Eye (tissue), 1 donor: Measurements from ENCODE around the gene C1QTNF1.

Experiments used
- DNase-seq: peaks from one replicate; pipeline ENCODE4 v3.0.0-alpha.2; 2015

C1QTNF1 gene

DNA sequence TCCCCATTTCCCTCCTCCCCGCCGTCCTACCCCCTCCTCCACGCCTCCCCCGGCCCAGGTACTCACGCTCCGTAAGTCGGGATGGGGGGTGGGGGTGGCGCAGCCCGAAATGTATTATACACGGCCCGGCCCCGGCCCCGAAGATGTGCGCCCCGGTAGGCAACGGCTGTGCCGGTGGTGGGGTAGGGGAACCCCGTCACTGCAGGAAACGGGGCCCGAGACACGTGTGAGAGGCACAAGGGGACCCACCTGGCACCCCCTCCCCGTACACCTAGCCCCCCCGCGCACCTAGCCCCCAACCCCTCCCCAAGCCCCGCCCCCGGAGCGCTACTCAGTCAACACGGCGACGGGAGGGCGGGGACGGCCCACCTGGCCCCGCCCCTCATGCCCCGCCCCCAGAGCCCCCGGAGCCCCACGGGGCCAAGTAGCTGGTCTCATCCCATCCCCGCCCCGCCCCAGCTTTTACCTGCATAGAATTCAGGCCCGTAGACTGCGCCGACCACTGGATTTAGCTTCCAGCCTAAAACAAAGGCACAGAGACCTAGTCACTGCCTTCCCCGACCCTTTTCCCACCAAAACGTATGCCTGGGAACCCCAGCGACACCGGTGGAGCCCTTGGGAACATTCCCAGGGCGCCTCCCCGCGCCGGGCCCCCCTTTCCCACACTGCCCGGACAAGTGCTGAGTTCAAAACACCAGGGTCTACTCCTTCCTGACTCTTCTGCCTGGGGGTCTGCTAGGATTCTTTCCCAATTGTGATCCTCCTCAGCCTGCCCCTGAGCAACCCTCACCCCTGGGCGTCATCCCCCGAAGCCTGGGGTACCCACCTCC lies 73.5 kb downstream of the C1QTNF1 start:
- no peak for DNase-seq

DNA sequence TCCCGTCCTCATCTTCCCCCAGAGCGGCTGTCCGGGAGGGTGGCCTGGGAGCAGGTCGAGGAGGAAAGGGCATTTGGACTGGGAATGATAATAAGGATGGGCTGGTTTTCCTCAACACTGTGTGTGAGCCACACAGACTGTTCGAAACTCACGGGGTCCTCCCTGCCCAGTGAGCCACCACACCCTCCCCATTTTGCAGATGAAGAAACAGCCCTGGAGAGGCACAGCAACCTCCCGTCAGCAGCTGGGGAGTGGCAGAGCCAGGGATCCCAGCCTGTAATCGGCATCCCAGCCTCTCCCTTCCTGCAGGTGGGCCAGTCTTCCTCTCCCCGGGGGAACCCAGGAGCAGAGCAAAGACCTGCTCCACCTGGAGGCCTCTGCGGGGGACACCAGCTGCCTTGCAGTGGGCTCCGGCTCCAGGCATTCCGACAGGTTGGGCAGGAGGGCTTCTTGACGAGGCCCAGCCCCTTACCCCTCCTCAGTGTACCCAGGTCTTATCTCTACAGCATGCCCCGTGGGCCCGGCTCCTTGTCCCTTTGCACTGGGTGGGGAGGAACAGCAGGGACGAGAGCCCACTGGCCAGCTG lies 74.4 kb downstream of the C1QTNF1 start:
- no peak for DNase-seq
